ENCODE data around the gene B4GALT5.
"Not testable (repeated sequence)": the region's sequence is repeated elsewhere in the genome, so short reads cannot be mapped to it uniquely, and the experiment has no call there.

The B4GALT5 gene

GRCh38 chr20:49624988-49625387 lies 88.7 kb downstream of the B4GALT5 start:
- not testable (repeated sequence) for DNase-seq

DNA sequence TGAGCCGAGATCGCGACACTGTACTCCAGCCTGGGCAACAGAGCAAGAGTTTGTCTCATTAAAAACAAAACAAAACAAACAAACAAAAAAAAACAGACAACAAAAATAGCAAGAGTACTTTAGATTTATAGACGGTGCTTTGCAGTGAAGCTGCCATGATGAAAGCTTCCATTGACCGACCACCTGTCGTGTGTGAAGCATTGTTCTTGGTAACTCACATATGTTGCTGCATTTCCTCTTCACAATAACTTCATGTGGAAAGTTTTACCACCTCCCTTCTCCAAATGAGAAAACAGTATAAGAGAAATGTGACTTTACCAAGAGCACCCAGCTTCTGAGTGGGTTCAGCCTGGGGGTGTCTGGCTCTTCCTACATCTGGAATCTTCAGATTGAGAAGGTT lies 89.4 kb downstream of the B4GALT5 start:
- no peak for DNase-seq

DNA sequence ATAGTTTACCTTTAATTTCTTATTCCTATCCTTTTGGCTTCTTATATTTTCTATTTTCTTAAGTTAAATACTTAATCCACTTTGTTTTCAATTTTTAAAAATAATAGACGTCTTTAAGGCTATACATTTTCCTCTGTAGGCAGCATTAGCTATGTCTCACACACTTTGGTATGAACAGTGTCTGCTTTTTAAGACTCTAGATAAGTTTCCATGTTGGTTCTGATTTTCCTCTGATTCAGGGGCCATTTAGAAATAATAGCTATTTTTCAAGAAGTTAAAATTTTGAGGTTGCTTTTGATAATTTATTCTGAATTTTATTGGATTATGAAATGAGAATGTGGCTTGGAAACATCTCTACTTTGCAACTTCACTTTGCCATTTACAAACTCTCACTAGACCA lies 91.4 kb downstream of the B4GALT5 start:
- no peak for DNase-seq

- DNase-seq, result peak in 1 of 5 donors; percentile 44
Measured at GRCh38 chr20:49620364-49621240, 93.1 kb downstream of the B4GALT5 start.

- no peak for DNase-seq
Measured at GRCh38 chr20:49619113-49620048, 94.3 kb downstream of the B4GALT5 start.

GRCh38 chr20:49618289-49618688 lies 95.4 kb downstream of the B4GALT5 start:
- DNase-seq, result no peak

DNA sequence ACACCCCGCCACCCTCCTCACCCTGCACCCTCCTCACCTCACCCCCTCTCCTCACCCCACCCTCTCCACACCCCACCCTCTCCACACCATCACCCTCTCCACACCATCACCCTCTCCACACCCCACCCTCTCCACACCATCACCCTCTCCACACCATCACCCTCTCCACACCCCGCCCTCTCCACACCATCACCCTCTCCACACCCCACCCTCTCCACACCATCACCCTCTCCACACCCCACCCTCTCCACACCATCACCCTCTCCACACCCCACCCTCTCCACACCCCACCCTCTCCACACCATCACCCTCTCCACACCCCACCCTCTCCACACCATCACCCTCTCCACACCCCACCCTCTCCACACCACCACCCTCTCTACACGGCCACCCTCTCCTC lies 96.3 kb downstream of the B4GALT5 start:
- peak in 1 of 5 donors; percentile 22 for DNase-seq

- DNase-seq, result no peak
Measured at GRCh38 chr20:49616154-49617007, 97.3 kb downstream of the B4GALT5 start.

GRCh38 chr20:49615401-49616153 lies 98.1 kb downstream of the B4GALT5 start:
- no peak for DNase-seq

DNA sequence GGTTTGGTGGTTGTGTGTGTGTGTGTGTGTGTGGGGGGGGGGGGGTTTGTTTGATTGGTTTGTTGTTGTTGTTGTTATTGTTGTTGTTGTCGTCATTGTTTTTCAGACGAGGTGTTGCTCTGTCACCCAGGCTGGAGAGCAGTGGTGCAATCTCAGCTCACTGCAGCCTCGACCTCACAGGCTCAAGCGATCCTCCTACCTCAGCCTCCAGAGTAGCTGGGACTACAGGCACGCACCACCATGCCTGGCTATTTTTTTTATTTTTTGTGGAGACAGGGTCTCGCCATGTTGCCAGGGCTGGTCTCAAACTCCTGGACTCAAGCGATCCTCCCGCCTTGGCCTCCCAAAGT lies 98.7 kb downstream of the B4GALT5 start:
- DNase-seq, result not testable (repeated sequence)

GRCh38 chr20:49614338-49615050 lies 99.2 kb downstream of the B4GALT5 start:
- no peak for DNase-seq

DNA sequence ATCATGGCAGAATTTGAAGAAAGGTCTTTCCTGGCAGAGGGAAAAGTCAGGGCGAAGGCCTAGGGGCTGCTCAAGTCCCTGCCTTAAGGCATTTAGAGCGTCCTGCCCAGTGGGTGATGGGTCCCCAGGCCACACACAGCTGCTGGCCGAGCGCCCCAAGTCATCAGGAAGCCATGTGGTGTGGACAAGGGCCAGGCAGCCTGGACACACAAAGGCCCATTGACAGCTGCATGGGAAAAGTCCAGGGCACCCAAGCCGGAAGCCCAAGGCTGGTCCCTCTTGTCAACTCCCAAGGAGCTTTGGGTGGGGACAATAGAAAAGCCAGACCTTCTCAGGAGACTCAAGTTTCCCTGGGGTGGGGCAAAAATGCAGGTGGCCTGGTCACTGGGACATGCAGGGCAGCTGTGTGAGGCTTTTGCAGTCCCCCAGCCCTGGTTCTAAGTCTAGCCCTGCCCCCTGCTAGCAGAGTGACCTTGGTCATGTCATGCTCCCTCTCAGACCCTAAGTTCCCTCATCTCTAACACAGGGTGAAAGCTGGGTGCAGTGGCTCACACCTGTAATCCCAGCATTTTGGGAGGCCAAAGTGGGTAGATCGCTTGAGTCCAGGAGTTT lies 101.4 kb downstream of the B4GALT5 start:
- DNase-seq, result no peak

- DNase-seq, result not testable (repeated sequence)
Measured at GRCh38 chr20:49611539-49612126, 102.0 kb downstream of the B4GALT5 start.

GRCh38 chr20:49610691-49611538 lies 102.8 kb downstream of the B4GALT5 start:
- DNase-seq, result peak; percentile 48 to 81 (median 62)

- peak; percentile 39 to 81 (median 60) for DNase-seq
Measured at GRCh38 chr20:49608752-49609670, 104.7 kb downstream of the B4GALT5 start.

DNA sequence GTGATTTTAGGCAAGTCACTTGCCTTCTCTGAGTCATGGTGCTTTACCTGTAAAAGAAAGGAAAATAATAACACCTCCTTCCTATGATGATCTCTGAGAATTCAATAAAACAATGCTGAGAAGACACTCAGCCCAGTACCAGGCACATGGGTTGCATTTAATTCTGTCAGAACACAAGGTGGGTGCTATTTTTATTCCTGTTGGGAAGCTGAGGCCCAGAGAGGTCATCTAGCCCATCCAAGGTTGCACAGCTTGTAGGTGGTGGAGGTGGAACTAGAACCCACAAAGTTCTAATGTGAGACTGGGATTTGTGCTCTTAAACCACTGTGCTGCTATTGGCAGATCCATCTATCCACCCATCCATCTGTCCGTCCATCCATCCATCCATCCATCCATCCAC lies 106.1 kb downstream of the B4GALT5 start:
- no peak for DNase-seq

DNA sequence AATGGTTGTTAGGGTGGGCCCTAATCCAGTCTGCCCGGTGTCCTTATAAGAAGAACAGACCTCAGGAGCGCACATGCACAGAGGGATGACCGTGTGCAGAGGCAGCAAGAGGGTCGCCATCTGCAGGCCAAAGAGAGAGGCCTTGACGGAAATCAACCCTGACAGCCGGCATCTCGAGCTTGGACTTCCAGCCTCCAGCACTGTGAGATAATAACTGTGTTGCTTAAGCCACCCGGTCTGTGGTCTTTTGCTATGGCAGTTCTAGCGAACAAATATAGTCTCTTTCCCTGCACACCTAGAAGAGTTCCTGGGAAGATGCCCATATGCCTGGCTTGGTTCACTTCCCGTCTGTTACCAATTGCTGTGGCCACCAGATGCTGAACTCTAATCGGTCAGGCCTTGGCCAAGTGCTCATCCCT lies 110.5 kb downstream of the B4GALT5 start:
- DNase-seq, result no peak
